GM12891 (cell line): Measurements from ENCODE around the gene MEX3A.

Experiments
- PAX5 ChIP-seq: IDR thresholded peaks from 2 replicates; pipeline ENCODE4 v1.6.1; 2011; ENCODE audit warnings: low read length, moderate library complexity, mild to moderate bottlenecking; ENCODE audit not compliant: insufficient read depth, severe bottlenecking
- POLR2A ChIP-seq: IDR thresholded peaks from 2 replicates; pipeline ENCODE4 v1.6.1; 2011; ENCODE audit warnings: low read depth, low read length, control low read depth

- TF ChIP-seq POLR2A (no peak), PAX5 (no peak)
Measured at GRCh38 chr1:156120318-156120717, 38.1 kb upstream of the MEX3A start.
